Uterus (tissue), 4 donors: ENCODE results near the gene LRRC2. TPM values are rescaled to one million over a fixed set of nuclear protein-coding genes. Genes with fewer than 3 reads are reported as not detected.
"Not testable (repeated sequence)": the region's sequence is repeated elsewhere in the genome, so short reads cannot be mapped to it uniquely, and the experiment has no call there.

ENCODE experiments used
- DNase-seq, 2 donors: peaks; one replicate each; pipeline ENCODE4 v3.0.0-alpha.2; 2019 to 2020
- H3K27ac ChIP-seq, 2 donors: fragments of 200-600 bp; sonication (generic); 1 replicate in 1 of 2; 2 replicates in 1 of 2; pipeline ENCODE4 v1.5.1; 2016 to 2018
- H3K27me3 ChIP-seq, 2 donors: fragments of 200-600 bp; sonication (generic); one replicate each; pipeline ENCODE4 v1.5.1; 2018 to 2019; ENCODE audit warnings: control low read depth in 1 of 2
- H3K36me3 ChIP-seq, 2 donors: fragments of 200-600 bp; sonication (generic); one replicate each; pipeline ENCODE4 v1.5.1; 2019; ENCODE audit warnings: control low read depth in 1 of 2
- H3K4me1 ChIP-seq, 2 donors: fragments of 200-600 bp; sonication (generic); one replicate each; pipeline ENCODE4 v1.5.1; 2018 to 2019; ENCODE audit warnings: control low read depth in 1 of 2
- H3K4me3 ChIP-seq, 2 donors: fragments of 200-600 bp; sonication (generic); 1 replicate in 1 of 2; 2 replicates in 1 of 2; pipeline ENCODE4 v1.5.1; 2018 to 2019; ENCODE audit warnings: mild to moderate bottlenecking in 1 of 2
- H3K9me3 ChIP-seq, 2 donors: fragments of 200-600 bp; sonication (generic); one replicate each; pipeline ENCODE4 v1.5.1; 2019; ENCODE audit warnings: control low read depth in 1 of 2
- CTCF ChIP-seq, 4 experiments: fragments of 200-600 bp in 2 of 4; fragments of 450-650 bp in 2 of 4; sonication (generic) in 2 of 4; IDR thresholded peaks; one replicate each; pipeline ENCODE4 v1.5.1; 2016 to 2019; ENCODE audit warnings: antibody characterized with exemption in 4 of 4, mild to moderate bottlenecking in 2 of 4, moderate library complexity in 1 of 4
- POLR2A ChIP-seq, 2 donors: fragments of 450-650 bp; IDR thresholded peaks; one replicate each; pipeline ENCODE4 v1.6.1; 2016; ENCODE audit warnings: antibody characterized with exemption in 2 of 2, mild to moderate bottlenecking in 1 of 2, moderate library complexity in 1 of 2
- intact Hi-C: fragments of 100-400 bp; cut with DNase I; formaldehyde crosslinking; loops from one replicate; pipeline ENCODE4 v1.15.1; 2023; ENCODE audit warnings: low total_unique reads
- total RNA-seq, 4 donors: library from RNA; depleted of rRNA in 3 of 4; stranded (reverse); fragments of >200 nt in 3 of 4; gene quantifications; one replicate each; pipeline versions ENCODE4 v1.1.0 to v1.2.4, GENCODE V29; 2014 to 2023
- donor health status: DM: yes; HTN: yes; CAD: no.

LRRC2 gene
- total RNA-seq, 4 donors from 2014 or later, result 1.0 to 10.7 (median 5.9) TPM

DNA sequence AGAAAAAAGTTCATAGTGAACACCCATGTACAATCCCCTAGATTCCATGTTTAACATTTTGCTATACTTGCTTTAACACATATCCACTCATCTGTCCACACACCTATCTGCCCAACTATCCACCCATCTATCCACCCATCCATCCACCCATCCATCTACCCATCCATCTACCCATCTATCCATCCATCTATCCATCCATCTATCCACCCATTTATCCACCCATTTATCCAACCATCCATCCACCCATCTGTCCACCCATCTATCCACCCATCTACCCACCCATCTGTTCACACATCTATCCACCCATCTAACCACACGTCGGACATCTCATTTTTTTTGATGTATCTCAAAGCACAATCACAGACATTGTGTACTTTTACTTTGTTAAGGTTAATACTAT is 42.5 kb downstream of the LRRC2 start:
- Histone ChIP-seq H3K27me3 (no peaks in the 10 kb centered on the region), H3K27ac (no peak overlapping the region), H3K36me3 (no peaks in the 10 kb centered on the region), H3K4me1 (no peaks in the 10 kb centered on the region), H3K4me3 (no peak overlapping the region), H3K9me3 (no peaks in the 10 kb centered on the region)
- TF ChIP-seq CTCF (IDR thresholded peaks at IDR 0.05), result no peak
- TF ChIP-seq POLR2A (IDR thresholded peaks at IDR 0.05), result no peak
- DNase-seq, result no peak
- intact Hi-C loops, result no loop called here

DNA sequence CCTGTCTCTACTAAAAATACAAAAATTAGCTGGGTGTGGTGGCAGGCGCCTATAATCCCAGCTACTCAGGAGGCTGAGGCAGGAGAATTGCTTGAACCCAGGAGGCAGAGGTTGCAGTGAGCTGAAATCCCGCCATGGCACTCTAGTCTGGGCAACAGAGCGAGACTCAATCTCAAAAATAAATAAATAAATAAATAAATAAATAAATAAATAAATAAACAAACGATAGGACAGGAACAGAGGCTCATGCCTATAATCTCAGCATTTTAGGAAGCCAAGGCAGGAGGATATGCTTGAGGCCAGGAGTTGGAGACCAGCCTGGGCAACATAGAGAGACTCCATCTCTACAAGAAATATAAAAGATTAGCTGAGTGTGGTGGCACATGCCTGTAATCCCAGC is 43.9 kb downstream of the LRRC2 start:
- not testable (repeated sequence) for DNase-seq

GRCh38 chr3:46521096-46521495 is 45.0 kb downstream of the LRRC2 start:
- no peak for DNase-seq
- TF ChIP-seq POLR2A (IDR thresholded peaks at IDR 0.05) (no peak), CTCF (IDR thresholded peaks at IDR 0.05) (no peak)
- Histone ChIP-seq H3K4me3 (no peak overlapping the region), H3K9me3 (no peaks in the 10 kb centered on the region), H3K27me3 (no peaks in the 10 kb centered on the region), H3K36me3 (no peaks in the 10 kb centered on the region), H3K4me1 (no peaks in the 10 kb centered on the region), H3K27ac (no peak overlapping the region)
- intact Hi-C loops, result no loop called here

More for the DNA sequence above, 43.9 kb downstream of the LRRC2 start:
- H3K9me3 ChIP-seq, intact Hi-C loops, H3K4me1 ChIP-seq, H3K27me3 ChIP-seq, H3K36me3 ChIP-seq, H3K27ac ChIP-seq, H3K4me3 ChIP-seq: not testable (repeated sequence)

DNA sequence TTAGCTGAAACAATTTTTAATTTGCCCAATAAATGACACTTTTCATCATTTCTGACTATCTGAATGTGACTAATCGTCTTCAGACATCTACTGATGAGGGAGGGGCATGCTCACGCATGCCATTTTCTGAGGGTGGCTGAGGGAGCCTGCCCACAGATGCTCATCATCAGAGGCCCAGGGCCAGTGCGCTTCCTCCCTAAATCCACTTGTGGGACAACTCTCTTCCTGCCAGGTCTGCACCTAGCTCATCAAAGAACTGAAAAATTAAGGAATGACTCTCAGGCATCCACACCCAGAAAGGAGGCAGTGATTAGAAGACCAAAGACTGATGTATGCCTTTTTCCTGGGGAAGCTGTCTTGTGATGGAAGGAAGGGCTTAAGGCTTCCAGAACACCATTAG is 45.6 kb downstream of the LRRC2 start:
- Histone ChIP-seq H3K4me3 (no peak overlapping the region), H3K4me1 (no peaks in the 10 kb centered on the region), H3K27ac (no peak overlapping the region), H3K9me3 (no peaks in the 10 kb centered on the region), H3K36me3 (no peaks in the 10 kb centered on the region), H3K27me3 (no peaks in the 10 kb centered on the region)
- DNase-seq, result no peak
- intact Hi-C loops, result no loop called here
- no peak for TF ChIP-seq POLR2A (IDR thresholded peaks at IDR 0.05)
- no peak for TF ChIP-seq CTCF (IDR thresholded peaks at IDR 0.05)

- no peak overlapping the region for H3K4me3 ChIP-seq
- no peaks in the 10 kb centered on the region for H3K27me3 ChIP-seq
- intact Hi-C loops, result no loop called here
- no peaks in the 10 kb centered on the region for H3K36me3 ChIP-seq
- H3K9me3 ChIP-seq, result no peaks in the 10 kb centered on the region
- H3K4me1 ChIP-seq, result no peaks in the 10 kb centered on the region
- H3K27ac ChIP-seq, result no peak overlapping the region
- no peak for TF ChIP-seq POLR2A (IDR thresholded peaks at IDR 0.05)
- TF ChIP-seq CTCF (IDR thresholded peaks at IDR 0.05), result no peak
- DNase-seq, result no peak
These were observed 46.1 kb downstream of the LRRC2 start for GRCh38 chr3:46519952-46520351.

DNA sequence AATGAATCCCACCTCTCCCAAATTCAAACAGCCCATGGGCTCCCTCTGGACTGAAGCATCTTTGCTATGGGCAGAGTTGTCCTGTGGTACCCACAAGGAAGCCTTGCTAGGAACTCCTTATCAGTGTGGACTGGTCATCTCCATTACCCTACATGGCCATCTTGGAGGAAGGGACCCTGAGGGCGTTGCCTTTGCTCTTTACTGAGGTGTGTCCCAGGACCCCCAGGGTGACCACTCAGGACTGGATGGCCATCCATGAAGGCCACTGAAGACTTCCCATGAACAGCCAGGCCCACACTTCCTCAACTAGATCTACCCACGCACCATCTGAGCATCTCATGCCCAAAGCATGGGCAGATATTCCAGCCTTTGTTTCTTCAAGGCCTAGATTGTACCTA is 48.3 kb downstream of the LRRC2 start:
- no peaks in the 10 kb centered on the region for H3K36me3 ChIP-seq
- no peaks in the 10 kb centered on the region for H3K9me3 ChIP-seq
- no peaks in the 10 kb centered on the region for H3K27me3 ChIP-seq
- no peaks in the 10 kb centered on the region for H3K4me1 ChIP-seq
- H3K27ac ChIP-seq, result no peak overlapping the region
- intact Hi-C loops, result no loop called here
- no peak for DNase-seq
- TF ChIP-seq CTCF (IDR thresholded peaks at IDR 0.05), result no peak
- TF ChIP-seq POLR2A (IDR thresholded peaks at IDR 0.05), result no peak
- no peak overlapping the region for H3K4me3 ChIP-seq
